HEK293 (cell line): ENCODE data around the gene TRAP1.
A peak's percentile ranks its signal among the peaks of the same experiment; 100 is the strongest.

ENCODE experiments used
- EGR2 ChIP-seq: fragments of 450-650 bp; formaldehyde crosslinking; IDR thresholded peaks from 2 replicates; pipeline ENCODE4 v1.5.1; 2016; ENCODE audit warnings: low read depth, missing biosample characterization, missing genetic modification characterization
- GLIS1 ChIP-seq: fragments of 450-650 bp; formaldehyde crosslinking; IDR thresholded peaks from 2 replicates; pipeline ENCODE4 v1.5.1; 2016; ENCODE audit warnings: missing biosample characterization, missing genetic modification characterization
- GLIS2 ChIP-seq: fragments of 450-650 bp; formaldehyde crosslinking; IDR thresholded peaks from 2 replicates; pipeline ENCODE4 v1.5.1; 2016; ENCODE audit warnings: missing biosample characterization, missing genetic modification characterization
- HOXC10 ChIP-seq: sonication (generic); formaldehyde crosslinking; IDR thresholded peaks from 2 replicates; pipeline ENCODE4 v1.8.1; 2023; ENCODE audit warnings: mild to moderate bottlenecking, missing genetic modification reagents
- KLF1 ChIP-seq: fragments of 450-650 bp; formaldehyde crosslinking; IDR thresholded peaks from 2 replicates; pipeline ENCODE4 v1.5.1; 2016; ENCODE audit warnings: missing biosample characterization, missing genetic modification characterization
- KLF8 ChIP-seq: fragments of 450-650 bp; formaldehyde crosslinking; IDR thresholded peaks from 2 replicates; pipeline ENCODE4 v1.5.1; 2016; ENCODE audit warnings: missing biosample characterization, missing genetic modification characterization
- PRDM4 ChIP-seq: fragments of 450-650 bp; formaldehyde crosslinking; IDR thresholded peaks from 2 replicates; pipeline ENCODE4 v1.5.1; 2017; ENCODE audit warnings: missing biosample characterization, missing genetic modification characterization
- SCRT2 ChIP-seq: fragments of 450-650 bp; formaldehyde crosslinking; IDR thresholded peaks from 2 replicates; pipeline ENCODE4 v1.5.1; 2016; ENCODE audit warnings: missing biosample characterization, missing genetic modification characterization
- SP3 ChIP-seq: fragments of 450-650 bp; formaldehyde crosslinking; IDR thresholded peaks from 2 replicates; pipeline ENCODE4 v1.5.1; 2016; ENCODE audit warnings: missing biosample characterization, missing genetic modification characterization
- ZBTB11 ChIP-seq: fragments of 450-650 bp; formaldehyde crosslinking; conservative IDR thresholded peaks from 2 replicates; pipeline ENCODE4 v1.5.1; 2016; ENCODE audit warnings: low read depth, missing biosample characterization, missing genetic modification characterization
- ZBTB20 ChIP-seq: fragments of 450-650 bp; formaldehyde crosslinking; IDR thresholded peaks from 2 replicates; pipeline ENCODE4 v1.5.1; 2016; ENCODE audit warnings: missing biosample characterization, missing genetic modification characterization
- ZEB2 ChIP-seq: fragments of 450-650 bp; formaldehyde crosslinking; IDR thresholded peaks from 2 replicates; pipeline ENCODE4 v1.5.1; 2016; ENCODE audit warnings: missing biosample characterization, missing genetic modification characterization
- ZNF157 ChIP-seq: fragments of 450-650 bp; formaldehyde crosslinking; IDR thresholded peaks from 2 replicates; pipeline ENCODE4 v1.5.1; 2016; ENCODE audit warnings: missing biosample characterization, missing genetic modification characterization
- ZNF24 ChIP-seq: fragments of 450-650 bp; formaldehyde crosslinking; IDR thresholded peaks from 2 replicates; pipeline ENCODE4 v1.5.1; 2016; ENCODE audit warnings: missing biosample characterization, missing genetic modification characterization
- ZNF292 ChIP-seq: fragments of 450-650 bp; formaldehyde crosslinking; IDR thresholded peaks from 2 replicates; pipeline ENCODE4 v1.5.1; 2016; ENCODE audit warnings: low read depth, missing biosample characterization, missing genetic modification characterization, borderline replicate concordance
- ZNF335 ChIP-seq: fragments of 450-650 bp; formaldehyde crosslinking; conservative IDR thresholded peaks from 2 replicates; pipeline ENCODE4 v1.5.1; 2016; ENCODE audit warnings: missing biosample characterization, missing genetic modification characterization
- ZNF341 ChIP-seq: fragments of 450-650 bp; formaldehyde crosslinking; IDR thresholded peaks from 2 replicates; pipeline ENCODE4; 2016; ENCODE audit warnings: low read depth, missing biosample characterization, missing genetic modification characterization
- ZNF362 ChIP-seq: fragments of 450-650 bp; formaldehyde crosslinking; IDR thresholded peaks from 2 replicates; pipeline ENCODE4 v1.5.1; 2016; ENCODE audit warnings: missing biosample characterization, missing genetic modification characterization
- ZNF366 ChIP-seq: fragments of 450-650 bp; formaldehyde crosslinking; conservative IDR thresholded peaks from 2 replicates; pipeline ENCODE4 v1.5.1; 2016; ENCODE audit warnings: missing biosample characterization, missing genetic modification characterization
- ZNF561 ChIP-seq: fragments of 450-650 bp; IDR thresholded peaks from 2 replicates; pipeline ENCODE4 v1.5.1; 2018; ENCODE audit warnings: missing biosample characterization, missing genetic modification characterization, borderline replicate concordance
- ZNF623 ChIP-seq: fragments of 450-650 bp; formaldehyde crosslinking; IDR thresholded peaks from 2 replicates; pipeline ENCODE4 v1.5.1; 2016; ENCODE audit warnings: missing biosample characterization, missing genetic modification characterization
- ZNF629 ChIP-seq: fragments of 450-650 bp; formaldehyde crosslinking; IDR thresholded peaks from 2 replicates; pipeline ENCODE4 v1.5.1; 2017; ENCODE audit warnings: missing biosample characterization, missing genetic modification characterization
- ZNF76 ChIP-seq: fragments of 450-650 bp; formaldehyde crosslinking; IDR thresholded peaks from 2 replicates; pipeline ENCODE4; 2016; ENCODE audit warnings: low read depth, missing biosample characterization, missing genetic modification characterization, borderline replicate concordance
- ZNF777 ChIP-seq: fragments of 450-650 bp; formaldehyde crosslinking; IDR thresholded peaks from 2 replicates; pipeline ENCODE4 v1.5.1; 2017; ENCODE audit warnings: missing biosample characterization, missing genetic modification characterization, borderline replicate concordance
- ZNF843 ChIP-seq: fragments of 450-650 bp; formaldehyde crosslinking; IDR thresholded peaks from 2 replicates; pipeline ENCODE4 v1.5.1; 2016; ENCODE audit warnings: missing biosample characterization, missing genetic modification characterization
- TF ChIP-seq, protein P1 (sequence below): IDR thresholded peaks from 2 replicates; pipeline ENCODE4 v1.6.1; 2011; ENCODE audit warnings: mild to moderate bottlenecking, low read depth, low read length, borderline replicate concordance
- TF ChIP-seq, protein P2 (sequence below): fragments of 450-650 bp; IDR thresholded peaks from 2 replicates; pipeline ENCODE4 v1.5.1; 2018; ENCODE audit warnings: missing biosample characterization, mild to moderate bottlenecking, missing genetic modification characterization
- TF ChIP-seq, protein P3 (sequence below): fragments of 450-650 bp; formaldehyde crosslinking; optimal IDR thresholded peaks from 2 replicates; pipeline ENCODE3; 2016; ENCODE audit warnings: missing biosample characterization, mild to moderate bottlenecking, missing genetic modification characterization

Gene TRAP1

DNA sequence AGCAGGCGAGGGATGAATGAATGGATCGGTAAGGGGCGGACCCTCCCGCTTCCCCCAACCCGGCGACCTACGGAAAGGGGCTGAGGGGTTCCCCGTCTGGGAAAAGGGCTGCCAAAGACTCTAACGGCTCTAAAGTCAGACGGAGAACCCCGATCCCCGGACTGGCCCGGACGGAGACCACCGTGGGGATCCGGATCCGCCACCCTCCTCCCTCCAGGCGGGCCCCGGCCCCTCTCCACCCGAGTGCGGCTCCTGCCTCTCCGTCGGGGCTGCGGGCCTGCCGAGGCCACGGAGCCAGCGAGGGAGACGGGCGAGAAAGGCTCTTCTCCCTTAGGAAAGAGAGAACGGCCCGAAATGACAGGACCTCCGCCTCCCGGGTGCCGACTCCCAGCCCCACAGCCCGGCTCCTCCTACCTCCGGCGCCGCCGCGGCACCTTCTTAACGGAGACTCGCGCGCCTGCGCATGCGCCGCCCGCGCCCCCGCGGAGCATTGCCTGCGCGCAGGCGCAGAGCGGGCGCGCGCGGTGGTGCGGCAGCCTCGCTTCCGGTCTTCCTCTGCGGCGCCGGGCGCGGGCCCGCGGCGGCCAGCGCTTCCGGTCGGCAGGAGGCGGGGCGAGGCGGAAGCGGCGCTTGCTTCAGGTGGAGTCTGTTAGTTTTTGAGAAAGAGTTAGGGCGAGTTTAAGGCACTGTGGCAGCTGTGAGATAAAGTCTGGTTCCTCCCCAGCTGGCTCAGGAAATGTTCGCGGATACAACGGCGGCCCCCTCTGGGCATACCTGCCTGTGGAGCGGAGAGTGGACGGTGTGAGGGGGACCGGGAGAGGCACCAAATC lies 106.0 kb downstream of the TRAP1 start, which contains the start of gene SLX4 (continued):
- TF ChIP-seq, protein P1, sequence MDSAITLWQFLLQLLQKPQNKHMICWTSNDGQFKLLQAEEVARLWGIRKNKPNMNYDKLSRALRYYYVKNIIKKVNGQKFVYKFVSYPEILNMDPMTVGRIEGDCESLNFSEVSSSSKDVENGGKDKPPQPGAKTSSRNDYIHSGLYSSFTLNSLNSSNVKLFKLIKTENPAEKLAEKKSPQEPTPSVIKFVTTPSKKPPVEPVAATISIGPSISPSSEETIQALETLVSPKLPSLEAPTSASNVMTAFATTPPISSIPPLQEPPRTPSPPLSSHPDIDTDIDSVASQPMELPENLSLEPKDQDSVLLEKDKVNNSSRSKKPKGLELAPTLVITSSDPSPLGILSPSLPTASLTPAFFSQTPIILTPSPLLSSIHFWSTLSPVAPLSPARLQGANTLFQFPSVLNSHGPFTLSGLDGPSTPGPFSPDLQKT, result peak; percentile 70; the same call in 1 of the 2 replicates
- TF ChIP-seq ZNF366 (tag by site-specific recombination), result peak; percentile 31; the same call in 1 of the 2 replicates
- peak; percentile 94 for TF ChIP-seq ZNF623 (tag by site-specific recombination)
- TF ChIP-seq EGR2 (tag by site-specific recombination), result no peak
- peak; percentile 75 for TF ChIP-seq ZNF335 (tag by site-specific recombination)
- peak; percentile 54; the same call in 1 of the 2 replicates for TF ChIP-seq ZNF777
- TF ChIP-seq, protein P2, sequence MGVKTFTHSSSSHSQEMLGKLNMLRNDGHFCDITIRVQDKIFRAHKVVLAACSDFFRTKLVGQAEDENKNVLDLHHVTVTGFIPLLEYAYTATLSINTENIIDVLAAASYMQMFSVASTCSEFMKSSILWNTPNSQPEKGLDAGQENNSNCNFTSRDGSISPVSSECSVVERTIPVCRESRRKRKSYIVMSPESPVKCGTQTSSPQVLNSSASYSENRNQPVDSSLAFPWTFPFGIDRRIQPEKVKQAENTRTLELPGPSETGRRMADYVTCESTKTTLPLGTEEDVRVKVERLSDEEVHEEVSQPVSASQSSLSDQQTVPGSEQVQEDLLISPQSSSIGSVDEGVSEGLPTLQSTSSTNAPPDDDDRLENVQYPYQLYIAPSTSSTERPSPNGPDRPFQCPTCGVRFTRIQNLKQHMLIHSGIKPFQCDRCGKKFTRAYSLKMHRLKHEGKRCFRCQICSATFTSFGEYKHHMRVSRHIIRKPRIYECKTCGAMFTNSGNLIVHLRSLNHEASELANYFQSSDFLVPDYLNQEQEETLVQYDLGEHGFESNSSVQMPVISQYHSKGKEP (tag by site-specific recombination), result no peak
- TF ChIP-seq ZEB2 (tag by site-specific recombination), result peak; percentile 35; the same call in 1 of the 2 replicates
- peak; percentile 14; the same call in 1 of the 2 replicates for TF ChIP-seq GLIS1 (tag by site-specific recombination)
- peak; percentile 80 for TF ChIP-seq ZBTB20 (tag by site-specific recombination)
- TF ChIP-seq ZNF561 (tag by site-specific recombination), result 0 out of 2 replicates have a peak, but pooled peaks have one; percentile 14
- TF ChIP-seq ZNF157 (tag by site-specific recombination), result no peak
- TF ChIP-seq GLIS2 (tag by site-specific recombination), result 0 out of 2 replicates have a peak, but pooled peaks have one; percentile 20
- peak; percentile 11; the same call in 1 of the 2 replicates for TF ChIP-seq PRDM4 (tag by site-specific recombination)
- TF ChIP-seq ZNF341 (tag by site-specific recombination), result 0 out of 2 replicates have a peak, but pooled peaks have one; percentile 27
- peak; percentile 35; the same call in 1 of the 2 replicates for TF ChIP-seq SCRT2 (tag by site-specific recombination)
- TF ChIP-seq HOXC10, result no peak
- TF ChIP-seq SP3, result 0 out of 2 replicates have a peak, but pooled peaks have one; percentile 29
- no peak for TF ChIP-seq ZNF362 (tag by site-specific recombination)
- no peak for TF ChIP-seq ZNF843 (tag by site-specific recombination)
- TF ChIP-seq ZNF24 (tag by site-specific recombination), result peak; percentile 68
- peak; percentile 13; the same call in 1 of the 2 replicates for TF ChIP-seq KLF8 (tag by site-specific recombination)
- TF ChIP-seq KLF1 (tag by site-specific recombination), result 0 out of 2 replicates have a peak, but pooled peaks have one; percentile 12
- no peak for TF ChIP-seq ZNF292 (tag by site-specific recombination)
- TF ChIP-seq ZBTB11 (tag by site-specific recombination), result peak; percentile 61
- TF ChIP-seq, protein P3, sequence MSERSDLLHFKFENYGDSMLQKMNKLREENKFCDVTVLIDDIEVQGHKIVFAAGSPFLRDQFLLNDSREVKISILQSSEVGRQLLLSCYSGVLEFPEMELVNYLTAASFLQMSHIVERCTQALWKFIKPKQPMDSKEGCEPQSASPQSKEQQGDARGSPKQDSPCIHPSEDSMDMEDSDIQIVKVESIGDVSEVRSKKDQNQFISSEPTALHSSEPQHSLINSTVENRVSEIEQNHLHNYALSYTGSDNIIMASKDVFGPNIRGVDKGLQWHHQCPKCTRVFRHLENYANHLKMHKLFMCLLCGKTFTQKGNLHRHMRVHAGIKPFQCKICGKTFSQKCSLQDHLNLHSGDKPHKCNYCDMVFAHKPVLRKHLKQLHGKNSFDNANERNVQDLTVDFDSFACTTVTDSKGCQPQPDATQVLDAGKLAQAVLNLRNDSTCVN (tag by site-specific recombination), result peak; percentile 61
- TF ChIP-seq ZNF76 (tag by site-specific recombination), result peak; percentile 10; the same call in 1 of the 2 replicates
- TF ChIP-seq ZNF629 (tag by site-specific recombination), result peak; percentile 14; the same call in 1 of the 2 replicates
